GM21529 (cell line): ENCODE measurements around the gene ASAP2.

ENCODE experiments used
- ATAC-seq: cut with Tn5 transposase; IDR thresholded peaks from one replicate; pipeline ENCODE4 v1.9.1; 2021; ENCODE audit not compliant: unreplicated experiment

ASAP2 gene

GRCh38 chr2:9341337-9341887 lies 134.8 kb downstream of the ASAP2 start:
- ATAC-seq = no peak

- ATAC-seq = no peak
Observed at GRCh38 chr2:9342659-9343058, 136.0 kb downstream of the ASAP2 start.

- no peak for ATAC-seq
Observed at GRCh38 chr2:9343524-9343923, 136.9 kb downstream of the ASAP2 start.

GRCh38 chr2:9344434-9344833 lies 137.8 kb downstream of the ASAP2 start:
- no peak for ATAC-seq

- no peak for ATAC-seq
Observed at GRCh38 chr2:9345343-9345742, 138.7 kb downstream of the ASAP2 start.

GRCh38 chr2:9345997-9346396 lies 139.4 kb downstream of the ASAP2 start:
- ATAC-seq = no peak

GRCh38 chr2:9346885-9347284 lies 140.3 kb downstream of the ASAP2 start:
- ATAC-seq = no peak

- ATAC-seq = no peak
Observed at GRCh38 chr2:9347411-9347881, 140.8 kb downstream of the ASAP2 start.

- no peak for ATAC-seq
Observed at GRCh38 chr2:9354318-9354717, 147.7 kb downstream of the ASAP2 start.

- no peak for ATAC-seq
Observed at GRCh38 chr2:9355270-9355669, 148.7 kb downstream of the ASAP2 start.

- ATAC-seq = no peak
Observed at GRCh38 chr2:9355716-9356115, 149.1 kb downstream of the ASAP2 start.

GRCh38 chr2:9356261-9356660 lies 149.6 kb downstream of the ASAP2 start:
- no peak for ATAC-seq

GRCh38 chr2:9358846-9359245 lies 152.2 kb downstream of the ASAP2 start:
- no peak for ATAC-seq

GRCh38 chr2:9359463-9359862 lies 152.9 kb downstream of the ASAP2 start:
- ATAC-seq = no peak

GRCh38 chr2:9360110-9360509 lies 153.5 kb downstream of the ASAP2 start:
- ATAC-seq = no peak

GRCh38 chr2:9360701-9361100 lies 154.1 kb downstream of the ASAP2 start:
- ATAC-seq = no peak

- no peak for ATAC-seq
Observed at GRCh38 chr2:9364373-9364772, 157.8 kb downstream of the ASAP2 start.

GRCh38 chr2:9364791-9365497 lies 158.3 kb downstream of the ASAP2 start:
- ATAC-seq = no peak

- ATAC-seq = no peak
Observed at GRCh38 chr2:9365498-9366019, 158.9 kb downstream of the ASAP2 start.

- no peak for ATAC-seq
Observed at GRCh38 chr2:9366026-9366425, 159.4 kb downstream of the ASAP2 start.

- ATAC-seq = no peak
Observed at GRCh38 chr2:9370746-9371145, 164.1 kb downstream of the ASAP2 start.

GRCh38 chr2:9373047-9373446 lies 166.4 kb downstream of the ASAP2 start:
- ATAC-seq = no peak

- no peak for ATAC-seq
Observed at GRCh38 chr2:9373476-9373875, 166.9 kb downstream of the ASAP2 start.
